ENCODE results near the gene TFR2. TPM values are rescaled to one million over a fixed set of nuclear protein-coding genes. Genes with fewer than 3 reads are reported as not detected.

TFR2 gene
- total and polyA plus RNA-seq, 2 experiments from 2014 or later, result 3.7 to 4.2 TPM

- Mint-ChIP-seq H3K27me3 (ENCODE audit: insufficient read depth, low read depth, poor library complexity) (peaks cover 36% of the 10 kb centered on the region), H3K4me3 (no peak overlapping the region), H3K9me3 (no peaks in the 10 kb centered on the region), H3K27ac (no peak overlapping the region), H3K36me3 (ENCODE audit: low read depth) (peaks cover 12% of the 10 kb centered on the region), H3K4me1 (peaks cover 29% of the 10 kb centered on the region)
- Histone ChIP-seq H3K4me2 (no peak overlapping the region), H3K4me3 (no peak overlapping the region), H3K79me2 (replicated peaks; ENCODE audit: insufficient read depth) (no peaks in the 10 kb centered on the region), H3K4me1 (ENCODE audit: insufficient read depth) (peaks cover 29% of the 10 kb centered on the region), H4K20me1 (replicated peaks; ENCODE audit: insufficient read depth) (no peaks in the 10 kb centered on the region), H3K27ac (ENCODE audit: low read depth) (no peak overlapping the region), H3F3A (replicated peaks; ENCODE audit: low read depth) (peaks cover 12% of the 10 kb centered on the region; the same call in 1 of the 2 replicates), H3K27me3 (ENCODE audit: insufficient read depth) (peaks cover 13% of the 10 kb centered on the region; the same call in 1 of the 2 replicates), H3K36me3 (ENCODE audit: insufficient read depth) (peaks cover 5% of the 10 kb centered on the region; the same call in 1 of the 2 replicates), H3K9me2 (ENCODE audit: insufficient read depth) (no peaks in the 10 kb centered on the region), H2AFZ (no peak overlapping the region)
- no peak for ATAC-seq
- TF ChIP-seq REST (IDR thresholded peaks at IDR 0.05; ENCODE audit: unreplicated experiment) (no peak), STAT1 (IDR thresholded peaks at IDR 0.05; ENCODE audit: unreplicated experiment) (no peak), ZNF331 (CRISPR knock-in tag; IDR thresholded peaks at IDR 0.05; ENCODE audit: low read depth) (no peak), JUNB (IDR thresholded peaks at IDR 0.05; ENCODE audit: unreplicated experiment) (no peak), EZH2phosphoT487 (IDR thresholded peaks at IDR 0.05; ENCODE audit: unreplicated experiment) (no peak), CREB1 (CRISPR knock-in tag; IDR thresholded peaks at IDR 0.05; ENCODE audit: low read depth) (no peak), ZNF462 (CRISPR knock-in tag; IDR thresholded peaks at IDR 0.05) (no peak)
- DNase-seq (ENCODE audit: low spot score), result no peak
These were observed 68.2 kb downstream of the TFR2 start for GRCh38 chr7:100572949-100573675.

Measured in GM23338 (cell line).